H1 (cell line): ENCODE data around the gene RTEL1. TPM values are rescaled to one million over a fixed set of nuclear protein-coding genes. Genes with fewer than 3 reads are reported as not detected.

Experiments
- CTCF ChIA-PET: fragments of 300-600 bp; sonication (Branson Sonifier 250); formaldehyde crosslinking; loops from one replicate; lab custom pipeline; 2021; ENCODE audit not compliant: partially characterized antibody; lab: Charles Lee
- POLR2A ChIA-PET: fragments of 300-600 bp; sonication (Branson Sonifier 250); formaldehyde crosslinking; loops from one replicate; lab custom pipeline; 2021; ENCODE audit warnings: inconsistent platforms; ENCODE audit not compliant: partially characterized antibody; lab: Charles Lee
- DNase-seq, 2 experiments: peaks; one replicate each; pipeline versions ENCODE4 v3.0.0 to v3.0.0-alpha.2; 2010 to 2022; ENCODE audit warnings: low spot score in 2 of 2, low read depth in 1 of 2, mixed read lengths in 1 of 2
- FAIRE-seq: peaks from 2 replicates; lab custom pipeline; 2011; peaks lifted over from hg19 to GRCh38; lab: Jason Lieb, UNC
- H2AFZ ChIP-seq: 2 replicates; pipeline ENCODE4 v1.8.1; 2012; ENCODE audit warnings: low read length, inconsistent platforms
- H2AK5ac ChIP-seq: 2 replicates; pipeline ENCODE4 v1.6.1; 2013; ENCODE audit warnings: low read depth, low read length
- H2BK120ac ChIP-seq: replicated peaks from 2 replicates; pipeline ENCODE3; 2013; ENCODE audit warnings: low read depth, low read length, inconsistent platforms
- H2BK12ac ChIP-seq: 2 replicates; pipeline ENCODE4 v1.6.1; 2013; ENCODE audit warnings: low read depth, low read length
- H2BK15ac ChIP-seq: 2 replicates; pipeline ENCODE4 v1.6.1; 2013; ENCODE audit warnings: low read length
- H2BK20ac ChIP-seq: 2 replicates; pipeline ENCODE4 v1.6.1; 2013; ENCODE audit warnings: low read length
- H2BK5ac ChIP-seq: 2 replicates; pipeline ENCODE4 v1.6.1; 2013; ENCODE audit warnings: low read depth, low read length
- H3K14ac ChIP-seq: 2 replicates; pipeline ENCODE4 v1.6.1; 2013; ENCODE audit warnings: inconsistent platforms; ENCODE audit not compliant: insufficient read length
- H3K18ac ChIP-seq: 2 replicates; pipeline ENCODE4 v1.6.1; 2013; ENCODE audit warnings: low read length; ENCODE audit errors: extremely low read depth
- H3K23ac ChIP-seq: 2 replicates; pipeline ENCODE4 v1.6.1; 2013; ENCODE audit warnings: inconsistent platforms; ENCODE audit not compliant: insufficient read length
- H3K23me2 ChIP-seq: 2 replicates; pipeline ENCODE4 v1.6.1; 2013; ENCODE audit warnings: low read depth, low read length
- H3K27ac ChIP-seq: 2 replicates; pipeline ENCODE4 v1.6.1; 2011; ENCODE audit warnings: low read depth, low read length, inconsistent platforms
- H3K27me3 ChIP-seq, 4 experiments: replicated peaks in 1 of 4; 1 replicate in 1 of 4; 2 replicates in 3 of 4; pipeline versions ENCODE4 v1.6.1 to v1.8.1; 2011 to 2013; ENCODE audit warnings: low read length in 3 of 4, mild to moderate bottlenecking in 3 of 4, inconsistent platforms in 2 of 4, mixed read lengths in 2 of 4, moderate library complexity in 1 of 4; ENCODE audit not compliant: control insufficient read depth in 3 of 4, insufficient read depth in 3 of 4; ENCODE audit errors: extremely low read depth in 1 of 4
- H3K36me3 ChIP-seq, 4 experiments: 2 replicates each; pipeline versions ENCODE4 v1.6.1 to v1.8.1; 2011 to 2013; ENCODE audit warnings: mild to moderate bottlenecking in 4 of 4, low read length in 3 of 4, moderate library complexity in 2 of 4, control low read depth in 1 of 4, inconsistent platforms in 1 of 4; ENCODE audit not compliant: insufficient read depth in 4 of 4, control insufficient read depth in 2 of 4
- H3K4ac ChIP-seq: replicated peaks from 2 replicates; pipeline ENCODE3; 2013; ENCODE audit warnings: low read length, low read depth, mixed read lengths, inconsistent platforms; ENCODE audit not compliant: insufficient read length
- H3K4me1 ChIP-seq, 4 experiments: replicated peaks in 1 of 4; 1 replicate in 1 of 4; 2 replicates in 3 of 4; pipeline versions ENCODE4 v1.6.1 to v1.8.1; 2011 to 2013; ENCODE audit warnings: low read length in 3 of 4, inconsistent platforms in 2 of 4, mixed read lengths in 1 of 4; ENCODE audit not compliant: insufficient read depth in 4 of 4, control insufficient read depth in 3 of 4
- H3K4me2 ChIP-seq, 2 experiments: 2 replicates each; pipeline versions ENCODE4 v1.6.1 to v1.8.1; 2011 to 2013; ENCODE audit warnings: low read depth in 2 of 2, low read length in 2 of 2, control low read depth in 1 of 2, inconsistent platforms in 1 of 2, mild to moderate bottlenecking in 1 of 2; ENCODE audit not compliant: insufficient read depth in 1 of 2
- H3K4me3 ChIP-seq, 4 experiments: fragments of 200-600, 300-600 bp in 1 of 4; sonication (generic), shearing (Covaris generic), sonication (Bioruptor Twin) in 1 of 4; 2 replicates each; pipeline versions ENCODE4 v1.5.1 to v1.8.1; 2011 to 2016; ENCODE audit warnings: low read length in 4 of 4, low read depth in 3 of 4, control low read depth in 2 of 4, inconsistent platforms in 2 of 4, mild to moderate bottlenecking in 2 of 4, mixed read lengths in 1 of 4, moderate library complexity in 1 of 4; ENCODE audit not compliant: insufficient read depth in 2 of 4; ENCODE audit errors: extremely low read depth in 1 of 4
- H3K56ac ChIP-seq: replicated peaks from 2 replicates; pipeline ENCODE3; 2013; ENCODE audit warnings: low read depth, mild to moderate bottlenecking, mixed read lengths, low read length, inconsistent platforms; ENCODE audit not compliant: insufficient read length
- H3K79me1 ChIP-seq: 2 replicates; pipeline ENCODE4 v1.6.1; 2013; ENCODE audit warnings: low read depth, low read length, control low read depth
- H3K79me2 ChIP-seq, 2 experiments: 2 replicates each; pipeline versions ENCODE4 v1.6.1 to v1.8.1; 2012 to 2013; ENCODE audit warnings: low read length in 2 of 2, mild to moderate bottlenecking in 2 of 2, inconsistent platforms in 1 of 2; ENCODE audit not compliant: insufficient read depth in 2 of 2, control insufficient read depth in 1 of 2
- H3K9ac ChIP-seq, 4 experiments: replicated peaks in 1 of 4; 1 replicate in 1 of 4; 2 replicates in 3 of 4; pipeline versions ENCODE4 v1.6.1 to v1.8.1; 2011 to 2013; ENCODE audit warnings: low read depth in 3 of 4, low read length in 3 of 4, control low read depth in 2 of 4, mild to moderate bottlenecking in 2 of 4, moderate library complexity in 2 of 4, inconsistent platforms in 1 of 4; ENCODE audit errors: extremely low read depth in 1 of 4
- H3K9me3 ChIP-seq, 2 experiments: 2 replicates each; pipeline versions ENCODE4 v1.6.1 to v1.8.1; 2012 to 2013; ENCODE audit warnings: mild to moderate bottlenecking in 2 of 2, moderate library complexity in 2 of 2, control low read depth in 1 of 2, inconsistent platforms in 1 of 2, low read depth in 1 of 2, low read length in 1 of 2, mixed read lengths in 1 of 2; ENCODE audit not compliant: insufficient read depth in 2 of 2
- H4K20me1 ChIP-seq, 2 experiments: replicated peaks in 1 of 2; 2 replicates each; pipeline versions ENCODE3 to v1.8.1; 2011 to 2013; ENCODE audit warnings: inconsistent platforms in 2 of 2, low read length in 2 of 2, mild to moderate bottlenecking in 1 of 2; ENCODE audit not compliant: insufficient read depth in 2 of 2, control insufficient read depth in 1 of 2
- H4K5ac ChIP-seq: 2 replicates; pipeline ENCODE4 v1.6.1; 2013; ENCODE audit warnings: low read length, low read depth, mixed read lengths, inconsistent platforms; ENCODE audit not compliant: insufficient read length
- H4K8ac ChIP-seq: 2 replicates; pipeline ENCODE4 v1.8.0; 2013; ENCODE audit warnings: mild to moderate bottlenecking, moderate library complexity, low read length, inconsistent platforms; ENCODE audit not compliant: insufficient read depth; ENCODE audit errors: extremely low read depth
- H4K91ac ChIP-seq: replicated peaks from 2 replicates; pipeline ENCODE3; 2013; ENCODE audit warnings: low read length, mixed read lengths, inconsistent platforms; ENCODE audit not compliant: insufficient read length
- BCL11A ChIP-seq, 2 experiments: IDR thresholded peaks; one replicate each; pipeline ENCODE4 v1.6.1; 2011; ENCODE audit warnings: low read depth in 2 of 2, low read length in 2 of 2, mild to moderate bottlenecking in 2 of 2
- HDAC6 ChIP-seq: IDR thresholded peaks from one replicate; pipeline ENCODE4 v1.7.1; 2012; ENCODE audit warnings: low read depth, mild to moderate bottlenecking, inconsistent platforms, low read length, moderate library complexity
- KDM4A ChIP-seq: IDR thresholded peaks from one replicate; pipeline ENCODE4 v1.7.1; 2012; ENCODE audit warnings: low read depth, mild to moderate bottlenecking, moderate library complexity, low read length, inconsistent platforms; ENCODE audit not compliant: severe bottlenecking
- NANOG ChIP-seq: IDR thresholded peaks from 2 replicates; pipeline ENCODE4 v1.6.1; 2011; ENCODE audit warnings: low read length, low read depth, mild to moderate bottlenecking, inconsistent platforms; ENCODE audit not compliant: insufficient read depth, poor library complexity, severe bottlenecking
- POLR2A ChIP-seq, 2 experiments: IDR thresholded peaks; 1 replicate in 1 of 2; 2 replicates in 1 of 2; pipeline ENCODE4 v1.6.1; 2011; ENCODE audit warnings: low read depth in 2 of 2, low read length in 2 of 2, mild to moderate bottlenecking in 2 of 2; ENCODE audit errors: control extremely low read depth in 1 of 2
- POLR2AphosphoS5 ChIP-seq: IDR thresholded peaks from 2 replicates; pipeline ENCODE4 v1.6.1; 2011; ENCODE audit warnings: low read depth, low read length
- ZNF274 ChIP-seq: IDR thresholded peaks from 2 replicates; pipeline ENCODE4 v1.7.0; 2012; ENCODE audit warnings: low read length, borderline replicate concordance; ENCODE audit errors: extremely low read depth
- WGBS, 2 experiments: shearing (Covaris generic) in 1 of 2; methylation state at CpG; one replicate each; pipeline versions ENCODE4 v1.1.6 to v1.1.7; 2013 to 2015; ENCODE audit warnings: low lambda C conversion rate in 2 of 2, mixed read lengths in 2 of 2, inconsistent platforms in 1 of 2, low coverage in 1 of 2, missing lambda C conversion rate in 1 of 2; ENCODE audit not compliant: insufficient replicate concordance in 2 of 2, insufficient coverage in 1 of 2, insufficient read length in 1 of 2; ENCODE audit errors: extremely low coverage in 1 of 2, missing lambda C conversion rate in 1 of 2; 5-methylcytosine and 5-hydroxymethylcytosine counted together
- polyA plus RNA-seq, 7 experiments: library from polyadenylated mRNA; depleted of rRNA in 3 of 7; stranded (reverse) in 5 of 7; unstranded in 2 of 7; fragments of >200 nt in 5 of 7; fragments of 200-250 nt in 2 of 7; gene quantifications; 1 replicate in 5 of 7; 2 replicates in 1 of 7; 4 replicates in 1 of 7; pipeline versions ENCODE4 v1.2.1 to v1.2.3, GENCODE V29; 2011 to 2013; ENCODE audit warnings: missing spikeins in 2 of 7, mixed read lengths in 2 of 7
- total RNA-seq: library from RNA; stranded (reverse); fragmentation: NEBNext Ultra II Directional; extraction: Animal tissue kit (Norgen Biotek cat#: 25700); gene quantifications from 2 replicates; pipeline ENCODE4 v1.2.1, GENCODE V29; 2021
- TF ChIP-seq, protein P1 (sequence below): IDR thresholded peaks from 2 replicates; pipeline ENCODE4 v1.6.1; 2012; ENCODE audit warnings: inconsistent platforms

The RTEL1 gene
- total and polyA plus RNA-seq, 2 of the 8 experiments (the other 6 are each of a cell fraction or from before 2014, with no cell fraction given) = 16.2 to 37.1 TPM

DNA sequence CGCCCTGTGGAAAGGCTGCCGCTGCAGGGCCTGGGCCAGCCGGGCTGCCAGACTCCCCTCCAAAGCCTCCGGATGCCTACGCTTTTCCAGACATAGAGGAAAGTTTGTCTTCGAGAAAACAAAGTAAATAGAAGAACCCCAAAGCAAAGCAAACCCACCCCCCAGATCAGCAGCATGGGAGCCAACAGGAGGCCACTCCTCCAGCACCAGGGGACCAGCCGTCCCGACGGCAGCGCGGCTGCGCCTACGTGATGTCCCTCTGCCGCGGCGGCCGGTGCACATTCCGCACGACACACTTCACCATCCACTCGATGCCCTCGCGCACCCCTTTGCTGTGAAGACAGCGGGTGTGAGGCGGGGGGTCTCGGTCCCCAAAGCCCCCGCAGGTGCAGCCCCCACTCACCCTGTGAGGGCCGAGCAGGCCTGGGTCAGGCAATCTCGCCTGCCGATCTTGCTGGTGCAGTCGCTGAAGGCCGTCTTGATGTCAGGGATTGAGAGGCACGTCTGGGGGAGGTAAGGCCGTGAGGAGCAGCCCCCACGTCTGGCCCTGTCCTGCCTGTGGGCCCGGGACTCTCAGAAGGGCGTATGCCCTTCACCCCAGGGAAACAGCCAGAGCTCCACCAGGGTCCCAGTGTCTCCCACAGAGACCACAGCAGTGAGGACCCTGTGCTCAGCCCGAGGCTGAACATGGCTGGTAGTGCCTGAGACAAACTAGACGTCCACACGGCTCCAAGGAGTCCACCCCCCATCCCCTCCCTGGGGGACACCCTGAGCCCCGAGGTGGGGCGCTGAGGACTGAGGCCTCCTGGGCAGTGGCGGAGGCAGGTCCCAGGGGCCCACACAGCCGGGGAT lies 42.3 kb downstream of the RTEL1 start:
- no peaks in the 10 kb centered on the region for H3K79me2 ChIP-seq
- H3K36me3 ChIP-seq = peaks cover 0 to 10% (median 5%) of the 10 kb centered on the region in 4 experiments; a peak in 5 of 8 replicates
- no peak overlapping the region for H2AFZ ChIP-seq
- TF ChIP-seq BCL11A (IDR thresholded peaks at IDR 0.05; ENCODE audit: low read depth in 2 of 2, low read length in 2 of 2) (no peak), POLR2A (IDR thresholded peaks at IDR 0.05; ENCODE audit: control extremely low read depth in 1 of 2, low read depth in 2 of 2, low read length in 2 of 2) (no peak), ZNF274 (no peak), KDM4A (no peak), NANOG (no peak), HDAC6 (no peak), POLR2AphosphoS5 (no peak; the same call in 1 of the 2 replicates)
- TF ChIP-seq, protein P1, sequence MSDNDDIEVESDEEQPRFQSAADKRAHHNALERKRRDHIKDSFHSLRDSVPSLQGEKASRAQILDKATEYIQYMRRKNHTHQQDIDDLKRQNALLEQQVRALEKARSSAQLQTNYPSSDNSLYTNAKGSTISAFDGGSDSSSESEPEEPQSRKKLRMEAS = no peak
- TF ChIP-seq, all 59 proteins: peak for 0
- WGBS, 2 experiments = 95% methylated on average over 43 of the region's 43 CpGs; no CpG with 5 or more reads in 1 of the 2 experiments
- no peak overlapping the region for H2AK5ac ChIP-seq
- H4K20me1 ChIP-seq = peaks cover 2 to 13% of the 10 kb centered on the region in 2 experiments
- H3K79me1 ChIP-seq = 0 out of 2 replicates have a peak, but pooled peaks cover 2% of the 10 kb centered on the region
- DNase-seq (no peak), FAIRE-seq (no peak)
- no peak overlapping the region for H3K14ac ChIP-seq
- H3K9ac ChIP-seq = no peak overlapping the region; a peak in 1 of 7 replicates
- H2BK12ac ChIP-seq = no peak overlapping the region
- peaks cover 0 to 12% (median 7%) of the 10 kb centered on the region in 4 experiments; a peak in 4 of 7 replicates for H3K4me1 ChIP-seq
- no peak overlapping the region for H3K4me3 ChIP-seq
- H2BK15ac ChIP-seq = no peak overlapping the region
- no peak overlapping the region for H2BK5ac ChIP-seq
- no peak overlapping the region for H3K4ac ChIP-seq
- no peak overlapping the region for H3K4me2 ChIP-seq
- no peak overlapping the region for H3K18ac ChIP-seq
- H3K27ac ChIP-seq = no peak overlapping the region
- ChIA-PET CTCF (interaction anchor here (0.7 kb wide), 1 partner anchor 109 kb away, joined by 3 read pairs; no protein-coding TSS in a partner anchor), POLR2A (interaction anchor here (1.1 to 4.1 kb wide), 5 partner anchors 9 to 407 kb away, joined by 3 to 15 read pairs (median 5); partner anchors contain the start of genes RTEL1 and SLC2A4RG)
- no peaks in the 10 kb centered on the region for H3K9me3 ChIP-seq
- no peak overlapping the region for H4K5ac ChIP-seq
- H3K23ac ChIP-seq = no peak overlapping the region
- H2BK20ac ChIP-seq = no peak overlapping the region
- H3K56ac ChIP-seq = no peak overlapping the region
- H4K91ac ChIP-seq = no peak overlapping the region
- H3K23me2 ChIP-seq = peaks cover 5% of the 10 kb centered on the region; the same call in 1 of the 2 replicates
- H4K8ac ChIP-seq = 0 out of 2 replicates have a peak overlapping the region, but pooled peaks have one; percentile 2
- H2BK120ac ChIP-seq = no peak overlapping the region
- no peaks in the 10 kb centered on the region for H3K27me3 ChIP-seq
